ENCODE measurements around the gene KIF3B. TPM values are rescaled to one million over a fixed set of nuclear protein-coding genes. Genes with fewer than 3 reads are reported as not detected.

The KIF3B gene
- polyA plus RNA-seq, 1 experiment: 30.5 TPM

GRCh38 chr20:32235331-32236047 is 42.0 kb upstream of the KIF3B start:
- H3K9me3 ChIP-seq (ENCODE audit: control insufficient read depth, insufficient read depth, low read length): no peaks in the 10 kb centered on the region; the same call in 1 of the 2 replicates
- TF ChIP-seq, protein P1, sequence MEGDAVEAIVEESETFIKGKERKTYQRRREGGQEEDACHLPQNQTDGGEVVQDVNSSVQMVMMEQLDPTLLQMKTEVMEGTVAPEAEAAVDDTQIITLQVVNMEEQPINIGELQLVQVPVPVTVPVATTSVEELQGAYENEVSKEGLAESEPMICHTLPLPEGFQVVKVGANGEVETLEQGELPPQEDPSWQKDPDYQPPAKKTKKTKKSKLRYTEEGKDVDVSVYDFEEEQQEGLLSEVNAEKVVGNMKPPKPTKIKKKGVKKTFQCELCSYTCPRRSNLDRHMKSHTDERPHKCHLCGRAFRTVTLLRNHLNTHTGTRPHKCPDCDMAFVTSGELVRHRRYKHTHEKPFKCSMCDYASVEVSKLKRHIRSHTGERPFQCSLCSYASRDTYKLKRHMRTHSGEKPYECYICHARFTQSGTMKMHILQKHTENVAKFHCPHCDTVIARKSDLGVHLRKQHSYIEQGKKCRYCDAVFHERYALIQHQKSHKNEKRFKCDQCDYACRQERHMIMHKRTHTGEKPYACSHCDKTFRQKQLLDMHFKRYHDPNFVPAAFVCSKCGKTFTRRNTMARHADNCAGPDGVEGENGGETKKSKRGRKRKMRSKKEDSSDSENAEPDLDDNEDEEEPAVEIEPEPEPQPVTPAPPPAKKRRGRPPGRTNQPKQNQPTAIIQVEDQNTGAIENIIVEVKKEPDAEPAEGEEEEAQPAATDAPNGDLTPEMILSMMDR (IDR thresholded peaks at IDR 0.05; ENCODE audit: low read depth, low read length): no peak
- no peak overlapping the region for H3K4me3 ChIP-seq (ENCODE audit: low read depth, low read length)
- DNase-seq (ENCODE audit: low read depth, low spot score): no peak
- ChIA-PET CTCF (no interaction called here), POLR2A (interaction anchor here (0.6 kb wide), 1 partner anchor 375 kb away, joined by 3 read pairs; no protein-coding TSS in a partner anchor)
- H3K27me3 ChIP-seq (ENCODE audit: control insufficient read depth, insufficient read depth, low read length): no peaks in the 10 kb centered on the region
- H3K27ac ChIP-seq (ENCODE audit: low read depth, low read length): no peak overlapping the region

DNA sequence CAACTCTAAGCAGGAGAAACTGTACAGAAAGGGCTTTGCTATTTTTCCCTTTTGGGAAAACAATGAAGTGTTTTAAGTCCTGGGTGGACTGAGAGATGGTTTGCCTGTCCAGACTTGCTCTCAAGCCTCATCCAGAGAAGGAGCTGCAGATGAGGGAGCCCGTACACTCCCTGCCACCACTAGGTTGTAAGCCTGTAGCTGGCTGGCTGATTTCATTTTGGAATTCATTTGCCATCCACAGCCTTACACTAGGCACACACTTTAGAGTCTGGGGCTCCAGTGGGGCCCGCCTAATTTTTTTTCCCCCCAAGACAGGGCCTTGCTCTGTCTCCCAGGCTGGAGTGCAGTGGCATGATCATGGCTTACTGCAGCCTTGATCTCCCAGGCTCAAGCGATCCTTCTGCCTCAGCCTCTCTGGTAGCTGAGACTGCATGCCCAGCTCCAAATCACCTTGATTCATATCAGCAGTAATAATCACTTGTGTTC is 41.4 kb upstream of the KIF3B start:
- POLR2A ChIA-PET: interaction anchor here (0.6 to 0.7 kb wide), 2 partner anchors 49 to 376 kb away, joined by 3 read pairs; no protein-coding TSS in a partner anchor
- no peak overlapping the region for H3K4me3 ChIP-seq (ENCODE audit: low read depth, low read length)
- DNase-seq (ENCODE audit: low read depth, low spot score): no peak
- CTCF ChIA-PET: no interaction called here
- TF ChIP-seq, protein P1 (IDR thresholded peaks at IDR 0.05; ENCODE audit: low read depth, low read length): no peak
- no peaks in the 10 kb centered on the region; the same call in 1 of the 2 replicates for H3K9me3 ChIP-seq (ENCODE audit: control insufficient read depth, insufficient read depth, low read length)
- no peak overlapping the region for H3K27ac ChIP-seq (ENCODE audit: low read depth, low read length)
- no peaks in the 10 kb centered on the region for H3K27me3 ChIP-seq (ENCODE audit: control insufficient read depth, insufficient read depth, low read length)

- ChIA-PET POLR2A (interaction anchor here (0.7 kb wide), 2 partner anchors 19 to 49 kb away, joined by 3 read pairs; no protein-coding TSS in a partner anchor), CTCF (no interaction called here)
- Histone ChIP-seq H3K9me3 (ENCODE audit: control insufficient read depth, insufficient read depth, low read length) (no peaks in the 10 kb centered on the region; the same call in 1 of the 2 replicates), H3K27me3 (ENCODE audit: control insufficient read depth, insufficient read depth, low read length) (no peaks in the 10 kb centered on the region), H3K27ac (ENCODE audit: low read depth, low read length) (no peak overlapping the region), H3K4me3 (ENCODE audit: low read depth, low read length) (no peak overlapping the region)
- TF ChIP-seq, protein P1 (IDR thresholded peaks at IDR 0.05; ENCODE audit: low read depth, low read length): no peak
- DNase-seq (ENCODE audit: low read depth, low spot score): no peak
These were observed 40.6 kb upstream of the KIF3B start for GRCh38 chr20:32236819-32237218.

- H3K4me3 ChIP-seq (ENCODE audit: low read depth, low read length): no peak overlapping the region
- no peaks in the 10 kb centered on the region; the same call in 1 of the 2 replicates for H3K9me3 ChIP-seq (ENCODE audit: control insufficient read depth, insufficient read depth, low read length)
- TF ChIP-seq, protein P1 (IDR thresholded peaks at IDR 0.05; ENCODE audit: low read depth, low read length): no peak
- no peak overlapping the region for H3K27ac ChIP-seq (ENCODE audit: low read depth, low read length)
- ChIA-PET CTCF (no interaction called here), POLR2A (interaction anchor here (0.7 kb wide), 1 partner anchor 18 kb away, joined by 3 read pairs; no protein-coding TSS in a partner anchor)
- H3K27me3 ChIP-seq (ENCODE audit: control insufficient read depth, insufficient read depth, low read length): no peaks in the 10 kb centered on the region
- DNase-seq (ENCODE audit: low read depth, low spot score): no peak
These were observed 40.0 kb upstream of the KIF3B start for GRCh38 chr20:32237419-32237818.

All from AG04450 (cell line).